T1000 (cell line): ENCODE results near the gene ARL14EPL.

Source experiments
- DNase-seq: peaks from one replicate; lab custom pipeline; 2025; ENCODE audit warnings: mixed read lengths; lab: John Stamatoyannopoulos, UW

The ARL14EPL gene

GRCh38 chr5:116032094-116032517 is at the start of gene ARL14EPL:
Gene ARL14EPL (plus strand): TSS chr5:116032472. CDS start chr5:116051466, 18,994 bp downstream.
- peak; percentile 35 for DNase-seq

- DNase-seq = no peak
Observed at GRCh38 chr5:115983519-115983918, 48.8 kb upstream of the ARL14EPL start.

GRCh38 chr5:115985802-115986757 is 46.2 kb upstream of the ARL14EPL start:
- no peak for DNase-seq

GRCh38 chr5:115988002-115988401 is 44.3 kb upstream of the ARL14EPL start:
- DNase-seq = no peak

- no peak for DNase-seq
Observed at GRCh38 chr5:115992848-115993350, 39.4 kb upstream of the ARL14EPL start.

- no peak for DNase-seq
Observed at GRCh38 chr5:115995351-115995750, 36.9 kb upstream of the ARL14EPL start.

GRCh38 chr5:116002116-116002906 is 30.0 kb upstream of the ARL14EPL start:
- DNase-seq = no peak

- DNase-seq = no peak
Observed at GRCh38 chr5:116004248-116004647, 28.0 kb upstream of the ARL14EPL start.

GRCh38 chr5:116009806-116010205 is 22.5 kb upstream of the ARL14EPL start:
- DNase-seq = no peak

GRCh38 chr5:116011046-116011445 is 21.2 kb upstream of the ARL14EPL start:
- no peak for DNase-seq

- DNase-seq = no peak
Observed at GRCh38 chr5:116013207-116013785, 19.0 kb upstream of the ARL14EPL start.

- DNase-seq = no peak
Observed at GRCh38 chr5:116013936-116014335, 18.3 kb upstream of the ARL14EPL start.

GRCh38 chr5:116023619-116024018 is 8.7 kb upstream of the ARL14EPL start:
- DNase-seq = no peak

- DNase-seq = no peak
Observed at GRCh38 chr5:116025866-116026265, 6.4 kb upstream of the ARL14EPL start.

GRCh38 chr5:116032991-116033390 is 719 bp downstream of the ARL14EPL start:
- no peak for DNase-seq

GRCh38 chr5:116035123-116035522 is 2.9 kb downstream of the ARL14EPL start:
- DNase-seq = no peak

GRCh38 chr5:116037236-116037822 is 5.1 kb downstream of the ARL14EPL start:
- DNase-seq = no peak

GRCh38 chr5:116038817-116039216 is 6.5 kb downstream of the ARL14EPL start:
- no peak for DNase-seq

GRCh38 chr5:116042375-116042774 is 10.1 kb downstream of the ARL14EPL start:
- no peak for DNase-seq

GRCh38 chr5:116044073-116044472 is 11.8 kb downstream of the ARL14EPL start:
- no peak for DNase-seq

GRCh38 chr5:116045821-116046220 is 13.5 kb downstream of the ARL14EPL start:
- no peak for DNase-seq

GRCh38 chr5:116046261-116046660 is 14.0 kb downstream of the ARL14EPL start:
- DNase-seq = no peak
